GM19467 (cell line): Measurements from ENCODE around the gene DPY19L3.
A peak's percentile ranks its signal among the peaks of the same experiment; 100 is the strongest.
"Not testable (repeated sequence)": the region's sequence is repeated elsewhere in the genome, so short reads cannot be mapped to it uniquely, and the experiment has no call there.

ENCODE experiments used
- ATAC-seq: cut with Tn5 transposase; IDR thresholded peaks from one replicate; pipeline ENCODE4 v1.9.1; 2021; ENCODE audit warnings: mild to moderate bottlenecking, moderate library complexity; ENCODE audit not compliant: unreplicated experiment

The DPY19L3 gene, protein sequence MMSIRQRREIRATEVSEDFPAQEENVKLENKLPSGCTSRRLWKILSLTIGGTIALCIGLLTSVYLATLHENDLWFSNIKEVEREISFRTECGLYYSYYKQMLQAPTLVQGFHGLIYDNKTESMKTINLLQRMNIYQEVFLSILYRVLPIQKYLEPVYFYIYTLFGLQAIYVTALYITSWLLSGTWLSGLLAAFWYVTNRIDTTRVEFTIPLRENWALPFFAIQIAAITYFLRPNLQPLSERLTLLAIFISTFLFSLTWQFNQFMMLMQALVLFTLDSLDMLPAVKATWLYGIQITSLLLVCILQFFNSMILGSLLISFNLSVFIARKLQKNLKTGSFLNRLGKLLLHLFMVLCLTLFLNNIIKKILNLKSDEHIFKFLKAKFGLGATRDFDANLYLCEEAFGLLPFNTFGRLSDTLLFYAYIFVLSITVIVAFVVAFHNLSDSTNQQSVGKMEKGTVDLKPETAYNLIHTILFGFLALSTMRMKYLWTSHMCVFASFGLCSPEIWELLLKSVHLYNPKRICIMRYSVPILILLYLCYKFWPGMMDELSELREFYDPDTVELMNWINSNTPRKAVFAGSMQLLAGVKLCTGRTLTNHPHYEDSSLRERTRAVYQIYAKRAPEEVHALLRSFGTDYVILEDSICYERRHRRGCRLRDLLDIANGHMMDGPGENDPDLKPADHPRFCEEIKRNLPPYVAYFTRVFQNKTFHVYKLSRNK

DNA sequence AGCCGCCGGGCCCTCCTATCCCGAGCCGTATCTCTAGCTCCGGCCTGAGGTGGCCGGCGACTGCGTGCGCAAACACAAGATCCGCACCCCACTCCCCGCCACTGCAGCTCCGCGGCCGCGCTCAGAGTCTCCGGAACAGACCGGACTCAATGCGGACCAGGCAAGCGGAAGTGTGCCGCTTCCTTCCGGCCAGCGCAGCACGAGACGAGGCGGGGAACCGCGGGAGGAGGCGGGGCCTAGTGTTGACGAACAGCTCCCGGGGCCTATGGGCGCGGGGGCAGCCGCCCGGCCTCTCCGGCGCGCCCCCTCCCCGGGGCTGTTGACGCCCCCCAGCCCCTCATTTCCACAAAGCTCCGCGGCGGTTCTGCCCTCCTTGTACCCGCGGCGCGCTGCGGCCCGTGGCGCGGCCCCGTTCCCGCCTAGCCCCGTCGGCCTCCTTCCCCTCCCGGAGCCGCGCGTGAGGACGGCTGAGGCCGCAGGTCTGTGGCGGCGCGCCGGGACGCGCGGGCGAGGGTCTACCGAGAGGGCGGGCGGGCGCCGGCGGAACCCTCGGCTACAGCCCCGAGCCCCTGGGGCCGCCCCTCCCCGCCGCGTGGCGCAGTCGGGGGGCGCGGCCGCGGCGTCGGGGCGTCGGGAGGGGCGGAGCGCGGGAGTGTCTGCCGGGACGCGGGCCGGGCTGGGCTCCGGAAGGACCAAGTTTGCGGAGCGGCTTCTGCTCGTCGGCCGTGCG is at the start of gene DPY19L3:
Gene DPY19L3 (plus strand): TSS at position 340 of the 730 bp plus-strand sequence. CDS start 2,484 bp downstream, outside the sequence.
- ATAC-seq = peak; percentile 95

DNA sequence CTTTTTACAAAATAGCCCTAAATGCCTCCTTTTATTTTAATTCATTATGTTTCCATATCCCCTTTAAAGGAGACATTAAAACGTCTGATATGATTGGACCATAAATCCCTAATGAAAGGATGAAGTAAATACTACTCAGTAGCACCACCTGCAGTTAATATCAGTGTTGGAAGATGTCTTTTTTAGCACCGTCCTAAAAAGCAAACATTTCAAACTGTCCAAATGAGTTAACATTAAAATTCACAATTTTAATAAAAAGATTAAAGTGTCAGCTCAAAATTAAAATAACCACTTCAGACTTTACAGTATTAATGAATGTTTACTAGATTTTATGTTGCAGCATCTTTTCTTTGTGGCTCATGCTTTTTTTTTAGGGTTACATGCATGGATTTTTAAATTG is 47.9 kb upstream of the DPY19L3 start:
- ATAC-seq = no peak

DNA sequence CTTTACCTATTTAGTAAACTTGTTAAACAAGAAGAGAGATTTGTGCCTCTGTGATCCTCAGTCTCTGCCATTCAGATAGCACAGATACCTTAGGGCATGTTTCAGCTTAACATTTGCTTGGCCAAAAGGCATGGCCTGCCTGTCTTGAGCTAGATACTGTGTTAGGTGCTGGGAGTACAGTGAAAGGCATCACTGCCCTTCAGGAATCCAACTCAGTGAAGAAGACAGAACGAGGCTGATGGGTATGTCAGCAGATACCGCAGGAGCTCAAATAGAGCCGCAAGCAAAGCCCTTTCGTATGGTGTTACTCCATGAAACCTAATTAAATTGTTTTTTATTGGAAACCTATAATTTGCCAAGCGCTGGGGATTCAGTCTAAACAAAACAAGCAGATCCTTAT is 47.2 kb upstream of the DPY19L3 start:
- ATAC-seq = no peak

DNA sequence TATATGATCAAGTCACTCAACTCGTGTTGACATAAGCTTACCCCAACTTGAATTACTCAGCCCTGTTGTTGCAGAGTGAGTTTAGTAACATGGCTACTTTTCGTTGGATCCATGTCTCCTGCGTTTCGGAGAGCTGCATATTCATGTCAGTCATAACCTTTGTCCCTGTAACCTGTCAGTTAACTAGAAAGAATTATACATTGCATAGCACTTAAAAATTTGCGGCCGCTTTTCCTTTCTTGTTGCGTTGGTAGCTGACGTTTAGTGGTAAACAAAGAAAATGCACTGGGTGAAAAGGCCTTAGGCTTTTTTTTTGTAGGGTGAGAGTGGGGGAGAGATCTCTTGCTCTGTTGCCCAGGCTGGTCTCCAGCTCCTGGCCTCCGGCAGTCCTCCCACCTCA is 46.0 kb upstream of the DPY19L3 start:
- no peak for ATAC-seq

DNA sequence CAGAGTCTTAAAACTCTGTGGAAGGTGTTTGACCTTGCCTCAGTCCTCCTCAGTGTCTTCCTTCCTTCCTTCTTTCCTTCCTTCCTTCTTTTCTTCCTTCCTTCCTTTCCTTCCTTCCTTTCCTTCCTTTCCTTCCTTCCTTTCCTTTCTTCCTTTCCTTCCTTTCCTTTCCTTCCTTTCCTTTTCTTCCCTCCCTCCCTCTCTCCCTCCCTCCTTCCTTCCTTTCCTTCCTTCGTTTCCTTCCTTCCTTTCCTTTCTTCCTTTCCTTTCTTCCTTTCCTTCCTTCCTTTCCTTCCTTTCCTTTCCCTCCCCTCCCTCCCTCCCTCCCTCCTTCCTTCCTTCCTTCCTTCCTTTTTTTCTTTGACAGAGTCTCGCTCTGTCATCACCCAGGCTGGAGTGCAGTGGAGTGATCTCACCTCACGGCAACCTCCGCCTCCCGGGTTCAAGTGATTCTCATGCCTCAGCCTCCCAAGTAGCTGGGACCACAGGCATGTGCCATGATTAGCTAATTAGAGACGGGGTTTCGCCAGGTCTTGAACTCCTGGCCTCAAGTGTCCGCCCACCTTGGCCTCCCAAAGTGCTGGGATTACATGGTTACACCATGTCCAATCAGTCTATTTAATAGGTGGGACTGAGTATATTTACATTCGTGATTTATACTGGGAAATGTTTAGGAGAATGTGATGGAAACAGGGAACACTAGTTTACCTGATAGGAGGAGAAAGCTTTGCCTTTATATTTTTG is 43.8 kb upstream of the DPY19L3 start:
- ATAC-seq = no peak

DNA sequence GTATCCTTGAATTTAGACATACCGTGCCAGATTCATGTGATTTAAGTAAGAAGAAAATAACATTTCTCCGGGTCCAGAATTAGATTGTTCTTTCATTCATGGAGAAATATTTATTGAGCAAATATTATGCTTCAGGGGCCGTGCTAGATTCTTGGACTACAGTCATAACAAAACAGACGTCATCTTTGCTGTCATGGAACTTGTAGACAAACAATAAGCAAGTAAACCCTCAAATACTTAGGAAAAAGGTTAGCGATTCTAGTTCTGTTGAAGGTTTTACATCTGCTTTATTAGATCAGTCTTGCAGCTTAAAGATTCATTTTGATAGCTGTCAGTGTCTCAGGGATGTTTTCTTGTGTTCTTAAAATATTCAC is 43.3 kb upstream of the DPY19L3 start:
- ATAC-seq = no peak

DNA sequence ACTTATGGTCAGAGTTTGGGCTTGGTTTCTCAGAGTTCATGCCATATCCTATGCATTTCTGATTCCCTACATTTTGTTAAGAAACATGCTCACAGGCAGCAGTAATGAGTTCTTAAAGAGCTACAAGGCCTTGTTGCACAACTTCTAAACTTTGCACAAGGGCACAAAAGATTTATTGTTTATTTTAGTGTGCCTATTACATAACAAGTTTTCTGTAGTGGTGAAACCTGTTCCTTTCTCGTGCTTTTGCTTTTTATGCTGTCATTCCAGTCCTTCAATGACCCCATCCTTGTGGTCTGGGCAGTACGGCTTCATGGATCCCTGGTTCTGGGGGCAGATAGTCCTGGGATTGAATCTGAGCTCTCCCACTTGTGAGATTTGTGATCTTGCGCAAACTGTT is 42.4 kb upstream of the DPY19L3 start:
- ATAC-seq = no peak

DNA sequence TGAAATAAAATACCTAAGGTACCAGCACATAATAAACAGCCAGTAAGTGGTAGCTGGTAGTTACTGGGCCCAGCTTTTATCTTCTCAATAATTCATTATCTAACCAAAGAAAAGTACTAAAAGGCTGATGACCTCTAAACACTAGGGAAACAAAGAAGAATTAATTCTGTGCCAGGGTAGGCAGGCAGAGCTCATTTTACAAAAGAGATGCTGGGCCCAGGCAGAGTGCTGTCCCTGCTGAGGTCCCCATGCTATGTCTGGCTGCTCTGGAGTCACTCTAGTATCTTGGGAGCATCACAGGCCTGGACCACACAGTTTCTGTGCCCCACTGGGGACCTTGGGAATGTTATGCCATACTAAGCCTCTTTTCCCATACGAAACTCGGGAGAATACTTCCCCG is 41.9 kb upstream of the DPY19L3 start:
- no peak for ATAC-seq

DNA sequence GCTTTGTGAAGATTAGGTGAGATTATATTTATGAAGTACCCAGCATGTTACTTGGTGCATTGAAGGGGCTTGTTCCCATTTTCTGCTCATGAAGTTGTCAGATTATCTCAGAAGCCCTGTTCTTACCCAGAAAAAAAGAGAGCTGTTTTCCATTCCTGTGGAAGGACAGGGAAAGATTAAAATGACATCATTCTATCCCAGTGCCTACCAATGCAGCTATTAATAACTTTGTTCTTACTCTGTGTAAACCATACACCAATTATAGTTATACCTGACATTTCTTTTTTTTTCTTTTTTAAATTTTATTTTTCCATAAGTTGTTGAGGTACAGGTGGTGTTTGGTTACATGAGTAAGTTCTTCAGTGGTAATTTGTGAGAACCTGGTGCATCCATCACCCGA is 41.5 kb upstream of the DPY19L3 start:
- ATAC-seq = no peak

DNA sequence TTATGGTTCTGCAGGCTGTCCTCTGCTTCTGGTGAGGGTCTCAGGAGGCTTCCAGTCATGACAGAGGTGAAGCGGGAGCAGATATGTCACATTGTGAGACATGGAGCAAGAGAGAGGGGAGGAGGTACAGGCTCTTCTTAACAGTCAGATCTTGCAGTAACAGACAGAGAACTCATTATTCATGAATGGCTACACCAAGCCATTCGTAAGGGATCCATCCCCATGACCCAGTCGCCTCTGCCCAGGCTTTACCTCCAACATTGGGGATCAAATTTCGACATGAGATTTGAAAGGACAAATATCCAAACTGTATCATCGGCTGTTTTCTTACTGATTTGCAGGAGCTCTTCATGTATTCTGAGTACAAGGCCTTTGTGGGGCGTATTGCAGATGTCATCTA is 38.5 kb upstream of the DPY19L3 start:
- no peak for ATAC-seq

DNA sequence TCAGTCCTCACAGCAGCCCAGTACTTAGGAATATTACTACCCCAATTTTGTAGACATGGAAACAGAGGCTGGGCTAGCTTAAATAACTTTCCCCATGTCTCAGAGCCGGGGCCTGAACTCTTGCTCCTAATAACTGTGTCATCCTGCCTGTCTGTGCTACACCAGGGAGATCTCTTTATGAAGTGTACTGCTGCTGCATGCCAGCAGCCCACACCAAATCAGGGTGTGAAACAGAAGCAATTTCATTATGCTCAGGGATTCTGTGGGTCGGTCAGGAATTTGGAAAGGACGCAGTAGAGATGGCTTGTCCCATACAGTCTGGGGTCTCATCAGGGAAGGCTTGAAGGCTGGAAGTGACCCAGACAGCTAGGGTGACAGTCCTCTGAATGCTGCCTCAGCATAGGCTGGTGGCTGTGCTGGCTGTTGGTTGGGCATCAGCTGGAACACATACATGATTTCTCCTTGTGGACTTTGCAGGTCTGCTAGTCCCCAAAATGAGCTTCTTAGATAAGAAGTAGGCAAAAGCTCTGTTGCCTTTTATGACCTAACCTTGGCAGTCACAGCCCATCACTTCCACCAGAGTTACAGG is 37.5 kb upstream of the DPY19L3 start:
- no peak for ATAC-seq

DNA sequence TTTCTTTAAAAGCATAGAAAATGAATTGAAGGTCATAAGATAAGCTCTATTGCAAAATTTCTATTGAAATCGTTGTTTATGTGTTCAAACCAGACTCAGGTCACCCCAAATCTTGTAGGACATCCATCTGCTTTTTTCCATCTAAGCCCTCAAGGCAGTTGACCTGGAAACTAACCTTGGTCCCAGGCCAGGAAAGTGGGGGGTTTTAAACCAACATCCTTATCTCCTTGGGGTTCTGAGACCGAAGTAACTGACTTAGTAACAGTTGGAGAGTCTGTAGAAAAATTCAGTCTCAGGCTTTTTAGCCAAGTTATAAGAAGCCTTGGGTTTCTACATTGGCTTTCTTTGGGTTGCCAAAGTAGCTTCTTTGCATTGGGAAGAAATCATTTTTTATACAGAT is 36.8 kb upstream of the DPY19L3 start:
- ATAC-seq = no peak

DNA sequence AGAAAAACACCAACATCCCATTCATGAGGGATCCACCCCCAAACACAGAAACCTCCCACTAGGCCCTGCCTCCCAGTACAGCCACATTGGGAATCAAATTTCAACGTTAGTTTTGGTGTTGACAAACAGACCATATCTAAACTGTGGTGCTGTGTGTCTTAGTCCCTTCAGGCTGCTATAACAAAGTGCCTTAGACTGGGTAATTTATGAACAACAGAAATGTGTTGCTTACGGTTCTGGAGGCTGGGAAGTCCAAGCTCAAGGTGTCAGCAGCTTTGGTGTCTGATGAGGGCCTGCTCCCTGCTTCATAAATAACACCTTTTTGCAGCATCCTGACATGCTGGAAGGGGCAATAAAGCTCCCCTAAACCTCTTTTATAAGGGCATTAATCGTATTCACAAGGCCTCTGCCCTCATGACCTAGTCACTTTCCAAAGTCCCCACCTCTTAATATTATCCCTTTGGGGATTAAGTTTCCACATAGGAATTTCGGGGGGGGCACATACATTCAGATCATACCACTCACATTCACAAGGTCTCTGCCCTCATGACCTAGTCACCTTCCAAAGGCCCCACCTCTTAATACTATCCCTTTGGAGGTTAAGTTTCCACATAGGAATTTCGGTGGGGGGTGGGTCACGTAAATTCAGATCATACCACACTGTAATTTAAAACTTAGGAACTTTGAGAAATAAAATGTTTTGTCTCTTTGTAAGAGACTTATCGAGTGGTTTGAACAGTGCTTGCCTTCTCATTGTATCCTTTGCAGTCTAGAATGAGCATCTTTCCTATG is 32.6 kb upstream of the DPY19L3 start:
- no peak for ATAC-seq

DNA sequence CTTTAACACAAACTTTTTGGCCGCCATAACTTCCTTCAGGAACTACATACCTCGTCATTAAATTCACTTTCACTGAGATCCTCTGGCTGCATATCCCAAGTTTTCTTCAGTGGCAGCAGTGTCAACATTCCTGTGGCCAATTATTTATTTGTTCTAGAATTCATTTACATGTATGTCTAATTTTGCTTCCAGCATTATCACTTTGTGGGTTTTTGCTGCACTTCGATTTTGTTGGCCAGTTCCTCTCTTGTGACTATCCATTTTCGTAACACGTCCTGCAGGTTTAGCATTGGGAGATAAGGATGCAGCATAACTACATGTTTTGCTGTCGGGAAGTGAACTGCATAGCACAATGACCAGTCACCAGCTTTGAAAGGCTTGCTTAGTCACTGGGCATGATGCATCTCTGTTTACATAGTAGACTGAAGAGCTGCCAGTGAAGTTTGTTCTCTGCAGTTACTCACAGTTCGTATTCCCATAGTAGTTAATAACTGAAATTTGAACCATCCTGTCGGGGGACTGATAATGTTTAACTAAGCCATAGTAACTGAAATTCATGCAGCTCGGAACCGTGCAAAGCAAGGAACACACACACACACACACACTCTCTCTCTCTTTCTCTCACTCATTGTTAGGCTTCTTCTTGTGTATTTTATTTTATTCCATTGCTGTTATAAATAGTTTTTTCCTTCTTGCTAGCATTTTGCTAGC is 31.8 kb upstream of the DPY19L3 start:
- ATAC-seq = no peak

DNA sequence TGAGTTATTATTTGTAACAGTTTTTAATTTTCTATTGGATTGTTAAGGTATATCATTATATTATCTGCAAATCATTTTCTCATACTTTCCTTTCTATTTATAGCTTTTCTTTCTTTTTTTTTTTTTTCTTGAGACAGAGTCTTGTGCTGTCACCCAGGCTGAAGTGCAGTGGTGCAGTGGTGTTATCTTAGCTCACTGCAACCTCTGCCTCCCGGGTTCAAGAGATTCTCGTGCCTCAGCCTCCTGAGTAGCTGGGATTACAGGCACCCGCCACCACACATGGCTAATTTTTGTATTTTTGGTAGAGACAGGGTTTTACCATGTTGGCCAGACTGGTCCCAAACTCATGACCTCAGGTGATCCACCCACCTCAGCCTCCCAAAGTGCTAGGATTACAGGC is 31.2 kb upstream of the DPY19L3 start:
- ATAC-seq = not testable (repeated sequence)

DNA sequence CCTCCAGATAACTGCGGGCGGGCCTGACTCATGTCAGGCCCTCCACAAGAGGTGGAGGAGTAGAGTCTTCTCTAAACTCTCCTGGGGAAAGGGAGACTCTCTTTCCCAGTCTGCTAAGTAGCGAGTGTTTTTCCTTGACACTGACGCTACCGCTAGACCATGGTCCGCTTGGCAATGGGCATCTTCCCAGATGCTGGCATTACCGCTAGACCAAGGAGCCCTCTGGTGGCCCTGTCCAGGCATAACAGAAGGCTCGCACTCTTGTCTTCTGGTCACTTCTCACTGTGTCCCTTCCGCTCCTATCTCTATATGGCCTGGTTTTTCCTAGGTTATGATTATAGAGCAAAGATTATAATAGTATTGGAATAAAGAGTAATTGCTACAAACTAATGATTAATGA is 28.5 kb upstream of the DPY19L3 start:
- not testable (repeated sequence) for ATAC-seq

DNA sequence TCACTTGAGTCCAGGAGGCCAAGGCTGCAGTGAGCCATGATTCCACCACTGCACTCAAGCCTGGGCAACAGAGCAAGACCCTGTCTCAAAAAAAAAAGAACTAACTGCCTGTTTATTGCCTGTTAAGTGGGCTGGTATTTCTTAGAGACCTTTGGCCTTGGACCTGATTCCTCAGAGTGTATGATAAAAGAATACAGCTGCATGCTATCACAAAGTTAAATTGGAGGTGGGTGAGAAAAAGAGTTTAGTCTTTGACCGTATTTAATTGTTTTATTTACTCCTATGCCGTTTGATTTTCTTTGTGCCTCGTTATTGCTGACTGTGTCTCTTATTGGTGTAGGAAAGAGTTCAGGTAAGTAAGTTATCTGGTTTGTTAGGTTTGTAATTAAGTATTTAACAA is 25.3 kb upstream of the DPY19L3 start:
- ATAC-seq = no peak

DNA sequence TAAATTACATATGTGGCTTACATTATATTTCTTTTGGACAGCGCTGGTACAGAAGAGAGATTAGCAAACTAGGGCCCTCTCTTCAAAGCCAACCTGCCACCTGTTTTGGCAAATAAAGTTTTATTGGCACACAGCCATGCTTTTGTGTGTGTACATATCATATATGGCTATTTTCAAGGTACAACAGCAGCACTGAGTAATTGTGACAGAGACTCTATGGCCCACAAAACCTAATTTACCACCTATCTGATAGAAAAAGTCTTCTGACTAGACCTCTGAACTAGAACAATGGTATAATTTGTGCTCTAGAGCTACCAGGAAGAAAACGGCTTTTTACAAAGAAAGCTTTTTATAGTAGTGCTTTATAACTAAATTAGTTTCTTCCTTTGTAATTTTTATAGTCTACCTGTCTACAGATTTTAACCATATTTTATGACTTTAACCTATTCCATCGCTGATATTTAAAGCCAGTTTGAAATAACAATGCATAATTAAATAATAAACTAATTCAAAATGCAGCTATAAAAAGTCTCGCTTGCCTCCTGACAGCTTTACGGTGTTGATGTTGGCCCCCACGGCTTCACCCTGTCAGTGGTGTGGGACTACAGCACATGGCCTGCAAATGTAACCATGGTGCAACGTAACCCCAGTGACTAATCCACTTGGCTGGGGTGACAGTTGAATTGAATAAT is 17.7 kb upstream of the DPY19L3 start:
- no peak for ATAC-seq

DNA sequence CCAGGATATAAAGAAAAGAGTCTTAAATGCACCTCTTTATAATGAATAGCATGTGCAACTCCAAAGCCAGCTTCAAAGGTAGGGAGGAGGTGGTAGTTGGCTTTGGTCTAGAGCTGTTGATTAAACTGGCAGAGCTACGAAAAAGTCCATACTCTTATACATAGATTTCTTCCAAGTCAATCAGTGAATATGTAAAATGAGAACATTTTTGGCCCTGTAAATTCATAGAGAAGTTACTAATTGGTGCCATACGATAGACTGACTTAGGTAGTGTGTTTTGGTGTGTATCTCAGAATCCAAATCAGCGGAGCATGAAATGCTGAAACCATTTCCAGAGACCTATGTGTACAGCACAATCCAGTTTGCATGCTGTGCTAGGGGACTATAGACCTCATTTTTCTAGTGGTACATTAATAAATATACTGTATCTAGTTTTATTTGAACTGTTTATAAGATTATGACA is 17.1 kb upstream of the DPY19L3 start:
- no peak for ATAC-seq
